ENCODE measurements around the gene TRAF6. TPM values are rescaled to one million over a fixed set of nuclear protein-coding genes. Genes with fewer than 3 reads are reported as not detected.

The TRAF6 gene
- total and polyA plus RNA-seq, 2 experiments from 2014 or later: 9.5 to 12.7 TPM

DNA sequence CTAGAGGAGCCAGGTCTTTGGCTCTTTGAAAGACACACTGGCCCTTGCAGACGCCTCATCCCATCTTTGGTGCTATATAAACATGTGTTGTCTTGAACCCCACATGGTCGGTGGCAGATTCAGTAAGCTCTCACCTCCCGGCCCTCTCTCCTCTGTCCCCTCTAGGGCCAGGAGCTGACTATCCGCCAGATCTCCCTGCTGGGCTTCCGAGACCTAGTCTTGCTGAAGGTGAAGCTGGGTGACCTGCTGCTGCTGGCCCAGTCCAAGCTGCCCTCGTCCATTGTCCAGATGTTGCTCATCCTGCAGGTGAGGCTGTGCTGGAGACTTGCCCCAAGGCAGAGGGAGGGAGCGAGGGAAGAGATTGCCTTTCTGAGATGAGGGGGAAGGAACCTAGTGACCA lies 63.9 kb downstream of the TRAF6 start:
- Histone ChIP-seq H3K9me3 (ENCODE audit: low read depth) (no peaks in the 10 kb centered on the region), H3K4me1 (ENCODE audit: insufficient read depth) (no peaks in the 10 kb centered on the region), H4K20me1 (ENCODE audit: insufficient read depth, poor library complexity, severe bottlenecking) (no peaks in the 10 kb centered on the region), H3K27ac (no peak overlapping the region), H3K4me3 (no peak overlapping the region), H3K27me3 (no peaks in the 10 kb centered on the region), H3K9me2 (replicated peaks; ENCODE audit: insufficient read depth) (no peaks in the 10 kb centered on the region), H3K36me3 (replicated peaks; ENCODE audit: insufficient read depth, low read depth) (no peaks in the 10 kb centered on the region), H3K4me2 (no peak overlapping the region), H3K79me2 (no peaks in the 10 kb centered on the region), H2AFZ (no peak overlapping the region)
- WGBS (ENCODE audit: low lambda C conversion rate, missing lambda C conversion rate): 94% methylated on average over 7 of the region's 7 CpGs
- no peak for DNase-seq (ENCODE audit: low spot score)
- TF ChIP-seq, protein P1, sequence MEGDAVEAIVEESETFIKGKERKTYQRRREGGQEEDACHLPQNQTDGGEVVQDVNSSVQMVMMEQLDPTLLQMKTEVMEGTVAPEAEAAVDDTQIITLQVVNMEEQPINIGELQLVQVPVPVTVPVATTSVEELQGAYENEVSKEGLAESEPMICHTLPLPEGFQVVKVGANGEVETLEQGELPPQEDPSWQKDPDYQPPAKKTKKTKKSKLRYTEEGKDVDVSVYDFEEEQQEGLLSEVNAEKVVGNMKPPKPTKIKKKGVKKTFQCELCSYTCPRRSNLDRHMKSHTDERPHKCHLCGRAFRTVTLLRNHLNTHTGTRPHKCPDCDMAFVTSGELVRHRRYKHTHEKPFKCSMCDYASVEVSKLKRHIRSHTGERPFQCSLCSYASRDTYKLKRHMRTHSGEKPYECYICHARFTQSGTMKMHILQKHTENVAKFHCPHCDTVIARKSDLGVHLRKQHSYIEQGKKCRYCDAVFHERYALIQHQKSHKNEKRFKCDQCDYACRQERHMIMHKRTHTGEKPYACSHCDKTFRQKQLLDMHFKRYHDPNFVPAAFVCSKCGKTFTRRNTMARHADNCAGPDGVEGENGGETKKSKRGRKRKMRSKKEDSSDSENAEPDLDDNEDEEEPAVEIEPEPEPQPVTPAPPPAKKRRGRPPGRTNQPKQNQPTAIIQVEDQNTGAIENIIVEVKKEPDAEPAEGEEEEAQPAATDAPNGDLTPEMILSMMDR (IDR thresholded peaks at IDR 0.05; ENCODE audit: poor library complexity): no peak
- TF ChIP-seq EZH2phosphoT487 (IDR thresholded peaks at IDR 0.05; ENCODE audit: low read depth, severe bottlenecking, unreplicated experiment) (no peak), EZH2 (IDR thresholded peaks at IDR 0.05; ENCODE audit: borderline replicate concordance) (no peak)

DNA sequence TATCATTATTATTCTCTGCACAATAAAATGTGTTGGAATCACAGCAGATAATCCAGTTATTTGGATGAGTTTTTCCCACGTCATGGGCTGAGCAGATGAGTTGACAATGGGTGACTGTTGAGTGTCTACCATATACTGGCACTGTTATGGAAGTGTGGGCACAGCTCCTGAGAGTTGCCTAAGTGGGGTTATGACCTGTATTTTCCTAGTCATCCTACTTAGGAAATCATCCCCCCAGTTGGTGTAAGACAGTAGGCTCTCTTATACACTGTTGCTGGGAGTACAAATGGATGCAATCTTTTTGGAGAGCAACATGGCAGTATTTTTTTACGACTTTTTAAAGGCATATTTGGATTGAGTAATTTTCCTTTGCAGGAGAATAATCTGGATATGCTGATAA lies 66.4 kb downstream of the TRAF6 start:
- WGBS (ENCODE audit: low lambda C conversion rate, missing lambda C conversion rate): 88% methylated on average over 2 of the region's 2 CpGs
- no peaks in the 10 kb centered on the region for H4K20me1 ChIP-seq (ENCODE audit: insufficient read depth, poor library complexity, severe bottlenecking)
- no peak for DNase-seq (ENCODE audit: low spot score)

DNA sequence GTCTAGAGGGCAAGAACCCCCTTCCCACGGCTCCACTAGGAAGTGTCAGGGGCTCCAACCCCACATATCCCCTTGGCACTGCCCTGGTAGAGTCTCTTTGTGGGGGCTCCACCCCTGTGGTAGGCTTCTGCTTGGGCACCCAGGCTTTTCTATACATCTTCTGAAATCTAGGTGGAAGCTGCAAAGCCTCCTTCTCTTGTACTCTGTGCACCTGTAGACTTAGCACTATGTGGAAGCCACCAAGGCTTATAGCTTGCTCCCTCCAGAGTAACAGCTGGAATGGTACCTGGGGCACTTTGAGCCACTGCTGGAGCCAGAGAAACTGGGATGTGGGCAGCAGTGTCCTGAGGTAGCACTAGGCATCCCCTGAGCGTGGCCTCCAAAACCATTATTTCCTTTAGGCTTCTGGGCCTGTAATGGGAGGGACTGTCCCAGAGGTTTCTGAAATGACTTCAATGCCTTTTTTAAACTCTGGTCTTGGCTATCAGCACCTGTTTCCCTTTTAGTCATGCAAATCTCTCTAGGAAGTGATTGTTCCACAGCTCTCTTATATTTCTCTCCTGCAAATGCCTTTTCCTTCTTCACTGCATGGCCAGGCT lies 68.4 kb downstream of the TRAF6 start:
- WGBS (ENCODE audit: low lambda C conversion rate, missing lambda C conversion rate): 100% methylated on average over 2 of the region's 2 CpGs

More for the DNA sequence above, 66.4 kb downstream of the TRAF6 start:
- H3K9me2 ChIP-seq (replicated peaks; ENCODE audit: insufficient read depth): no peaks in the 10 kb centered on the region
- no peak overlapping the region for H3K27ac ChIP-seq
- H2AFZ ChIP-seq: no peak overlapping the region
- no peak for TF ChIP-seq EZH2phosphoT487 (IDR thresholded peaks at IDR 0.05; ENCODE audit: low read depth, severe bottlenecking, unreplicated experiment)
- no peak for TF ChIP-seq EZH2 (IDR thresholded peaks at IDR 0.05; ENCODE audit: borderline replicate concordance)
- TF ChIP-seq, protein P1 (IDR thresholded peaks at IDR 0.05; ENCODE audit: poor library complexity): no peak
- H3K4me1 ChIP-seq (ENCODE audit: insufficient read depth): no peaks in the 10 kb centered on the region
- no peak overlapping the region for H3K4me2 ChIP-seq
- H3K36me3 ChIP-seq (replicated peaks; ENCODE audit: insufficient read depth, low read depth): no peaks in the 10 kb centered on the region
- no peaks in the 10 kb centered on the region for H3K27me3 ChIP-seq
- no peak overlapping the region for H3K4me3 ChIP-seq
- no peaks in the 10 kb centered on the region for H3K79me2 ChIP-seq
- H3K9me3 ChIP-seq (ENCODE audit: low read depth): no peaks in the 10 kb centered on the region

More for the DNA sequence above, 68.4 kb downstream of the TRAF6 start:
- no peaks in the 10 kb centered on the region for H4K20me1 ChIP-seq (ENCODE audit: insufficient read depth, poor library complexity, severe bottlenecking)
- H3K9me2 ChIP-seq (replicated peaks; ENCODE audit: insufficient read depth): no peaks in the 10 kb centered on the region
- no peaks in the 10 kb centered on the region for H3K4me1 ChIP-seq (ENCODE audit: insufficient read depth)
- no peak overlapping the region for H3K4me2 ChIP-seq
- no peaks in the 10 kb centered on the region for H3K9me3 ChIP-seq (ENCODE audit: low read depth)
- TF ChIP-seq, protein P1 (IDR thresholded peaks at IDR 0.05; ENCODE audit: poor library complexity): no peak
- TF ChIP-seq EZH2phosphoT487 (IDR thresholded peaks at IDR 0.05; ENCODE audit: low read depth, severe bottlenecking, unreplicated experiment) (no peak), EZH2 (IDR thresholded peaks at IDR 0.05; ENCODE audit: borderline replicate concordance) (no peak)
- no peaks in the 10 kb centered on the region for H3K79me2 ChIP-seq
- no peak for DNase-seq (ENCODE audit: low spot score)
- no peak overlapping the region for H3K27ac ChIP-seq
- no peaks in the 10 kb centered on the region for H3K36me3 ChIP-seq (replicated peaks; ENCODE audit: insufficient read depth, low read depth)
- H3K27me3 ChIP-seq: no peaks in the 10 kb centered on the region
- H3K4me3 ChIP-seq: no peak overlapping the region
- no peak overlapping the region for H2AFZ ChIP-seq

All from hepatocyte (in vitro differentiated cells).